ENCODE results near the gene TUBGCP4.

- TF ChIP-seq NRF1 (IDR thresholded peaks at IDR 0.05; ENCODE audit: low read depth, low read length) = no peak
- TF ChIP-seq, protein P1, sequence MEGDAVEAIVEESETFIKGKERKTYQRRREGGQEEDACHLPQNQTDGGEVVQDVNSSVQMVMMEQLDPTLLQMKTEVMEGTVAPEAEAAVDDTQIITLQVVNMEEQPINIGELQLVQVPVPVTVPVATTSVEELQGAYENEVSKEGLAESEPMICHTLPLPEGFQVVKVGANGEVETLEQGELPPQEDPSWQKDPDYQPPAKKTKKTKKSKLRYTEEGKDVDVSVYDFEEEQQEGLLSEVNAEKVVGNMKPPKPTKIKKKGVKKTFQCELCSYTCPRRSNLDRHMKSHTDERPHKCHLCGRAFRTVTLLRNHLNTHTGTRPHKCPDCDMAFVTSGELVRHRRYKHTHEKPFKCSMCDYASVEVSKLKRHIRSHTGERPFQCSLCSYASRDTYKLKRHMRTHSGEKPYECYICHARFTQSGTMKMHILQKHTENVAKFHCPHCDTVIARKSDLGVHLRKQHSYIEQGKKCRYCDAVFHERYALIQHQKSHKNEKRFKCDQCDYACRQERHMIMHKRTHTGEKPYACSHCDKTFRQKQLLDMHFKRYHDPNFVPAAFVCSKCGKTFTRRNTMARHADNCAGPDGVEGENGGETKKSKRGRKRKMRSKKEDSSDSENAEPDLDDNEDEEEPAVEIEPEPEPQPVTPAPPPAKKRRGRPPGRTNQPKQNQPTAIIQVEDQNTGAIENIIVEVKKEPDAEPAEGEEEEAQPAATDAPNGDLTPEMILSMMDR (IDR thresholded peaks at IDR 0.05) = no peak
- no peak for TF ChIP-seq RAD21 (IDR thresholded peaks at IDR 0.05; ENCODE audit: low read length)
- TF ChIP-seq ZBTB33 (IDR thresholded peaks at IDR 0.05; ENCODE audit: borderline replicate concordance, low read depth) = no peak
- TF ChIP-seq TEAD4 (IDR thresholded peaks at IDR 0.05; ENCODE audit: borderline replicate concordance, insufficient read depth) = no peak
- no peak for TF ChIP-seq POLR2AphosphoS5 (IDR thresholded peaks at IDR 0.05; ENCODE audit: low read depth, low read length)
- no peak for TF ChIP-seq MAX (IDR thresholded peaks at IDR 0.05; ENCODE audit: low read depth)
- TF ChIP-seq EP300 (IDR thresholded peaks at IDR 0.05; ENCODE audit: borderline replicate concordance in 1 of 2, low read depth in 1 of 2, low read length in 1 of 2) = no peak
- TF ChIP-seq YY1 (IDR thresholded peaks at IDR 0.05; ENCODE audit: low read depth) = no peak
- no peak for TF ChIP-seq RFX5 (IDR thresholded peaks at IDR 0.05; ENCODE audit: low read length)
- TF ChIP-seq USF1 (IDR thresholded peaks at IDR 0.05; ENCODE audit: borderline replicate concordance, low read depth) = no peak
- no peak for TF ChIP-seq FOSL2 (IDR thresholded peaks at IDR 0.05; ENCODE audit: borderline replicate concordance, low read depth)
- TF ChIP-seq RCOR1 (IDR thresholded peaks at IDR 0.05; ENCODE audit: low read length) = no peak
These were observed 33.2 kb downstream of the TUBGCP4 start for GRCh38 chr15:43404130-43404529.
